ENCODE measurements around the gene PLEKHA3. TPM values are rescaled to one million over a fixed set of nuclear protein-coding genes. Genes with fewer than 3 reads are reported as not detected.

PLEKHA3 gene
- total and polyA plus RNA-seq, 2 experiments from 2014 or later, result 8.8 to 15.2 TPM

DNA sequence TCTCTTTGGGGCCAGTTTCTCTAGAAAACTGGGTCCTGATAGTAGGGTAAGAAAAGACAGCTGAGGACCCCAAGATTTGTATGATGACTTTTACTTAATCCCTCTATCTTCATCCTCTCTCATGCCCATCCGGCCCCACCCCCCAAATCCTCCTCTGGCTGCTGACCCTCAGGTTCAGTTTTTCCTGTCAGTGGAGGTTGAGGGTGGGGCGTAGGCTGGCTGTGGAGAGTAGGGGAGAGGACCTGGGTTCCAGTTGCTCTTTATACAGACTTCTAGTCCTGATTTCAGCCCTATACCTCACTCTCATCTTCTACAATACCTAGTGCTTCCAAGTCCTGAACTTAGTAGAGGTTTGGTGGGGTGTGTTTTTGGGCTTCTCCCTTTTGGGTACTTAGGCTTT lies 28.4 kb downstream of the PLEKHA3 start (continued):
- TF ChIP-seq, protein P1, sequence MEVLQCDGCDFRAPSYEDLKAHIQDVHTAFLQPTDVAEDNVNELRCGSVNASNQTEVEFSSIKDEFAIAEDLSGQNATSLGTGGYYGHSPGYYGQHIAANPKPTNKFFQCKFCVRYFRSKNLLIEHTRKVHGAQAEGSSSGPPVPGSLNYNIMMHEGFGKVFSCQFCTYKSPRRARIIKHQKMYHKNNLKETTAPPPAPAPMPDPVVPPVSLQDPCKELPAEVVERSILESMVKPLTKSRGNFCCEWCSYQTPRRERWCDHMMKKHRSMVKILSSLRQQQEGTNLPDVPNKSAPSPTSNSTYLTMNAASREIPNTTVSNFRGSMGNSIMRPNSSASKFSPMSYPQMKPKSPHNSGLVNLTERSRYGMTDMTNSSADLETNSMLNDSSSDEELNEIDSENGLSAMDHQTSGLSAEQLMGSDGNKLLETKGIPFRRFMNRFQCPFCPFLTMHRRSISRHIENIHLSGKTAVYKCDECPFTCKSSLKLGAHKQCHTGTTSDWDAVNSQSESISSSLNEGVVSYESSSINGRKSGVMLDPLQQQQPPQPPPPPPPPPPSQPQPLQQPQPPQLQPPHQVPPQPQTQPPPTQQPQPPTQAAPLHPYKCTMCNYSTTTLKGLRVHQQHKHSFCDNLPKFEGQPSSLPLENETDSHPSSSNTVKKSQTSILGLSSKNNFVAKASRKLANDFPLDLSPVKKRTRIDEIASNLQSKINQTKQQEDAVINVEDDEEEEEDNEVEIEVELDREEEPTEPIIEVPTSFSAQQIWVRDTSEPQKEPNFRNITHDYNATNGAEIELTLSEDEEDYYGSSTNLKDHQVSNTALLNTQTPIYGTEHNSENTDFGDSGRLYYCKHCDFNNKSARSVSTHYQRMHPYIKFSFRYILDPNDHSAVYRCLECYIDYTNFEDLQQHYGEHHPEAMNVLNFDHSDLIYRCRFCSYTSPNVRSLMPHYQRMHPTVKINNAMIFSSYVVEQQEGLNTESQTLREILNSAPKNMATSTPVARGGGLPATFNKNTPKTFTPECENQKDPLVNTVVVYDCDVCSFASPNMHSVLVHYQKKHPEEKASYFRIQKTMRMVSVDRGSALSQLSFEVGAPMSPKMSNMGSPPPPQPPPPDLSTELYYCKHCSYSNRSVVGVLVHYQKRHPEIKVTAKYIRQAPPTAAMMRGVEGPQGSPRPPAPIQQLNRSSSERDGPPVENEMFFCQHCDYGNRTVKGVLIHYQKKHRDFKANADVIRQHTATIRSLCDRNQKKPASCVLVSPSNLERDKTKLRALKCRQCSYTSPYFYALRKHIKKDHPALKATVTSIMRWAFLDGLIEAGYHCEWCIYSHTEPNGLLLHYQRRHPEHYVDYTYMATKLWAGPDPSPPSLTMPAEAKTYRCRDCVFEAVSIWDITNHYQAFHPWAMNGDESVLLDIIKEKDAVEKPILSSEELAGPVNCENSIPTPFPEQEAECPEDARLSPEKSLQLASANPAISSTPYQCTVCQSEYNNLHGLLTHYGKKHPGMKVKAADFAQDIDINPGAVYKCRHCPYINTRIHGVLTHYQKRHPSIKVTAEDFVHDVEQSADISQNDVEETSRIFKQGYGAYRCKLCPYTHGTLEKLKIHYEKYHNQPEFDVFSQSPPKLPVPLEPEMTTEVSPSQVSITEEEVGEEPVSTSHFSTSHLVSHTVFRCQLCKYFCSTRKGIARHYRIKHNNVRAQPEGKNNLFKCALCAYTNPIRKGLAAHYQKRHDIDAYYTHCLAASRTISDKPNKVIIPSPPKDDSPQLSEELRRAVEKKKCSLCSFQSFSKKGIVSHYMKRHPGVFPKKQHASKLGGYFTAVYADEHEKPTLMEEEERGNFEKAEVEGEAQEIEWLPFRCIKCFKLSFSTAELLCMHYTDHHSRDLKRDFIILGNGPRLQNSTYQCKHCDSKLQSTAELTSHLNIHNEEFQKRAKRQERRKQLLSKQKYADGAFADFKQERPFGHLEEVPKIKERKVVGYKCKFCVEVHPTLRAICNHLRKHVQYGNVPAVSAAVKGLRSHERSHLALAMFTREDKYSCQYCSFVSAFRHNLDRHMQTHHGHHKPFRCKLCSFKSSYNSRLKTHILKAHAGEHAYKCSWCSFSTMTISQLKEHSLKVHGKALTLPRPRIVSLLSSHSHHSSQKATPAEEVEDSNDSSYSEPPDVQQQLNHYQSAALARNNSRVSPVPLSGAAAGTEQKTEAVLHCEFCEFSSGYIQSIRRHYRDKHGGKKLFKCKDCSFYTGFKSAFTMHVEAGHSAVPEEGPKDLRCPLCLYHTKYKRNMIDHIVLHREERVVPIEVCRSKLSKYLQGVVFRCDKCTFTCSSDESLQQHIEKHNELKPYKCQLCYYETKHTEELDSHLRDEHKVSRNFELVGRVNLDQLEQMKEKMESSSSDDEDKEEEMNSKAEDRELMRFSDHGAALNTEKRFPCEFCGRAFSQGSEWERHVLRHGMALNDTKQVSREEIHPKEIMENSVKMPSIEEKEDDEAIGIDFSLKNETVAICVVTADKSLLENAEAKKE (CRISPR knock-in tag; IDR thresholded peaks at IDR 0.05), result no peak

DNA sequence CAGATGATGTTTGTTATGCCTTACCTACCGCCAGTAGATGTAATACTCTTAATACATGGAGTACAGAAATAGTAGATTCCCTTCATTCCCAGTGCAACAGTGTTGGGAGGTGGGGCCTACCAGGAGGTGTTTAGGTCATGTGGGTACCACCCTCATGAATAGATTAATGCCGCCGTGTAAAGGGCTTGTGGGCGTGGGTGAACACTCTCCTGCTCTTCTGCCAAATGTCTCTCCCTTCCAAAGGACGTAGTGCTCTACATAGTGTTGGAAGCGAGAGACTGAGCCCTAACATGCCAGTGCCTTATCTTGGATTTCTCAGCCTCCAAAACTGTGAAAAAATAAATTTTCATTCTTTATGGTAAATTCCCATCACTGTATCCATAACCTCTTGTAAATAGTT lies 30.1 kb downstream of the PLEKHA3 start:
- ATAC-seq (no peak), DNase-seq (ENCODE audit: low spot score) (no peak)
- Mint-ChIP-seq H3K36me3 (ENCODE audit: low read depth) (no peaks in the 10 kb centered on the region), H3K27ac (no peak overlapping the region), H3K9me3 (no peaks in the 10 kb centered on the region), H3K27me3 (ENCODE audit: insufficient read depth, low read depth, poor library complexity) (peaks cover 3% of the 10 kb centered on the region), H3K4me3 (no peak overlapping the region), H3K4me1 (peaks cover 26% of the 10 kb centered on the region)
- no peaks in the 10 kb centered on the region for H3K27me3 ChIP-seq (ENCODE audit: insufficient read depth)
- H3K4me3 ChIP-seq, result no peak overlapping the region
- no peaks in the 10 kb centered on the region for H3K36me3 ChIP-seq (ENCODE audit: insufficient read depth)
- no peaks in the 10 kb centered on the region for H3K9me2 ChIP-seq (ENCODE audit: insufficient read depth)
- H2AFZ ChIP-seq, result no peak overlapping the region
- no peak overlapping the region for H3K27ac ChIP-seq (ENCODE audit: low read depth)
- no peaks in the 10 kb centered on the region for H3F3A ChIP-seq (replicated peaks; ENCODE audit: low read depth)
- no peaks in the 10 kb centered on the region; the same call in 1 of the 2 replicates for H4K20me1 ChIP-seq (replicated peaks; ENCODE audit: insufficient read depth)
- no peaks in the 10 kb centered on the region for H3K79me2 ChIP-seq (replicated peaks; ENCODE audit: insufficient read depth)
- peaks cover 20% of the 10 kb centered on the region for H3K4me1 ChIP-seq (ENCODE audit: insufficient read depth)
- no peak overlapping the region for H3K4me2 ChIP-seq
- TF ChIP-seq ZNF114 (CRISPR knock-in tag; IDR thresholded peaks at IDR 0.05) (no peak), JUNB (IDR thresholded peaks at IDR 0.05; ENCODE audit: unreplicated experiment) (no peak), NANOG (IDR thresholded peaks at IDR 0.05; ENCODE audit: borderline replicate concordance) (no peak), CREB1 (CRISPR knock-in tag; IDR thresholded peaks at IDR 0.05; ENCODE audit: low read depth) (no peak), EZH2phosphoT487 (IDR thresholded peaks at IDR 0.05; ENCODE audit: unreplicated experiment) (no peak), EZH2 (IDR thresholded peaks at IDR 0.05; ENCODE audit: low read depth, unreplicated experiment) (no peak), STAT1 (IDR thresholded peaks at IDR 0.05; ENCODE audit: unreplicated experiment) (no peak), POLR2AphosphoS5 (IDR thresholded peaks at IDR 0.05; ENCODE audit: low read depth) (no peak)
- TF ChIP-seq, protein P2, sequence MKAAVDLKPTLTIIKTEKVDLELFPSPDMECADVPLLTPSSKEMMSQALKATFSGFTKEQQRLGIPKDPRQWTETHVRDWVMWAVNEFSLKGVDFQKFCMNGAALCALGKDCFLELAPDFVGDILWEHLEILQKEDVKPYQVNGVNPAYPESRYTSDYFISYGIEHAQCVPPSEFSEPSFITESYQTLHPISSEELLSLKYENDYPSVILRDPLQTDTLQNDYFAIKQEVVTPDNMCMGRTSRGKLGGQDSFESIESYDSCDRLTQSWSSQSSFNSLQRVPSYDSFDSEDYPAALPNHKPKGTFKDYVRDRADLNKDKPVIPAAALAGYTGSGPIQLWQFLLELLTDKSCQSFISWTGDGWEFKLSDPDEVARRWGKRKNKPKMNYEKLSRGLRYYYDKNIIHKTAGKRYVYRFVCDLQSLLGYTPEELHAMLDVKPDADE (IDR thresholded peaks at IDR 0.05), result no peak
- TF ChIP-seq, protein P3, sequence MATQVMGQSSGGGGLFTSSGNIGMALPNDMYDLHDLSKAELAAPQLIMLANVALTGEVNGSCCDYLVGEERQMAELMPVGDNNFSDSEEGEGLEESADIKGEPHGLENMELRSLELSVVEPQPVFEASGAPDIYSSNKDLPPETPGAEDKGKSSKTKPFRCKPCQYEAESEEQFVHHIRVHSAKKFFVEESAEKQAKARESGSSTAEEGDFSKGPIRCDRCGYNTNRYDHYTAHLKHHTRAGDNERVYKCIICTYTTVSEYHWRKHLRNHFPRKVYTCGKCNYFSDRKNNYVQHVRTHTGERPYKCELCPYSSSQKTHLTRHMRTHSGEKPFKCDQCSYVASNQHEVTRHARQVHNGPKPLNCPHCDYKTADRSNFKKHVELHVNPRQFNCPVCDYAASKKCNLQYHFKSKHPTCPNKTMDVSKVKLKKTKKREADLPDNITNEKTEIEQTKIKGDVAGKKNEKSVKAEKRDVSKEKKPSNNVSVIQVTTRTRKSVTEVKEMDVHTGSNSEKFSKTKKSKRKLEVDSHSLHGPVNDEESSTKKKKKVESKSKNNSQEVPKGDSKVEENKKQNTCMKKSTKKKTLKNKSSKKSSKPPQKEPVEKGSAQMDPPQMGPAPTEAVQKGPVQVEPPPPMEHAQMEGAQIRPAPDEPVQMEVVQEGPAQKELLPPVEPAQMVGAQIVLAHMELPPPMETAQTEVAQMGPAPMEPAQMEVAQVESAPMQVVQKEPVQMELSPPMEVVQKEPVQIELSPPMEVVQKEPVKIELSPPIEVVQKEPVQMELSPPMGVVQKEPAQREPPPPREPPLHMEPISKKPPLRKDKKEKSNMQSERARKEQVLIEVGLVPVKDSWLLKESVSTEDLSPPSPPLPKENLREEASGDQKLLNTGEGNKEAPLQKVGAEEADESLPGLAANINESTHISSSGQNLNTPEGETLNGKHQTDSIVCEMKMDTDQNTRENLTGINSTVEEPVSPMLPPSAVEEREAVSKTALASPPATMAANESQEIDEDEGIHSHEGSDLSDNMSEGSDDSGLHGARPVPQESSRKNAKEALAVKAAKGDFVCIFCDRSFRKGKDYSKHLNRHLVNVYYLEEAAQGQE (IDR thresholded peaks at IDR 0.05; ENCODE audit: unreplicated experiment), result no peak
- TF ChIP-seq, protein P4, sequence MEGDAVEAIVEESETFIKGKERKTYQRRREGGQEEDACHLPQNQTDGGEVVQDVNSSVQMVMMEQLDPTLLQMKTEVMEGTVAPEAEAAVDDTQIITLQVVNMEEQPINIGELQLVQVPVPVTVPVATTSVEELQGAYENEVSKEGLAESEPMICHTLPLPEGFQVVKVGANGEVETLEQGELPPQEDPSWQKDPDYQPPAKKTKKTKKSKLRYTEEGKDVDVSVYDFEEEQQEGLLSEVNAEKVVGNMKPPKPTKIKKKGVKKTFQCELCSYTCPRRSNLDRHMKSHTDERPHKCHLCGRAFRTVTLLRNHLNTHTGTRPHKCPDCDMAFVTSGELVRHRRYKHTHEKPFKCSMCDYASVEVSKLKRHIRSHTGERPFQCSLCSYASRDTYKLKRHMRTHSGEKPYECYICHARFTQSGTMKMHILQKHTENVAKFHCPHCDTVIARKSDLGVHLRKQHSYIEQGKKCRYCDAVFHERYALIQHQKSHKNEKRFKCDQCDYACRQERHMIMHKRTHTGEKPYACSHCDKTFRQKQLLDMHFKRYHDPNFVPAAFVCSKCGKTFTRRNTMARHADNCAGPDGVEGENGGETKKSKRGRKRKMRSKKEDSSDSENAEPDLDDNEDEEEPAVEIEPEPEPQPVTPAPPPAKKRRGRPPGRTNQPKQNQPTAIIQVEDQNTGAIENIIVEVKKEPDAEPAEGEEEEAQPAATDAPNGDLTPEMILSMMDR (conservative IDR thresholded peaks at IDR 0.05; ENCODE audit: low read depth in 2 of 2), result no peak

Measured in GM23338 (cell line).